Stimulated activated CD4-positive, alpha-beta T cell treated with anti-CD3 and anti-CD28 coated beads, Interleukin-4, amount 100 ng/mL, for 1 hour (primary cell): Measurements from ENCODE around the gene ZC3H12D.
A peak's percentile ranks its signal among the peaks of the same experiment; 100 is the strongest.
"Not testable (repeated sequence)": the region's sequence is repeated elsewhere in the genome, so short reads cannot be mapped to it uniquely, and the experiment has no call there.

ENCODE experiments used
- DNase-seq: peaks from one replicate; pipeline ENCODE4 v3.0.0-alpha.2; 2020

ZC3H12D gene

DNA sequence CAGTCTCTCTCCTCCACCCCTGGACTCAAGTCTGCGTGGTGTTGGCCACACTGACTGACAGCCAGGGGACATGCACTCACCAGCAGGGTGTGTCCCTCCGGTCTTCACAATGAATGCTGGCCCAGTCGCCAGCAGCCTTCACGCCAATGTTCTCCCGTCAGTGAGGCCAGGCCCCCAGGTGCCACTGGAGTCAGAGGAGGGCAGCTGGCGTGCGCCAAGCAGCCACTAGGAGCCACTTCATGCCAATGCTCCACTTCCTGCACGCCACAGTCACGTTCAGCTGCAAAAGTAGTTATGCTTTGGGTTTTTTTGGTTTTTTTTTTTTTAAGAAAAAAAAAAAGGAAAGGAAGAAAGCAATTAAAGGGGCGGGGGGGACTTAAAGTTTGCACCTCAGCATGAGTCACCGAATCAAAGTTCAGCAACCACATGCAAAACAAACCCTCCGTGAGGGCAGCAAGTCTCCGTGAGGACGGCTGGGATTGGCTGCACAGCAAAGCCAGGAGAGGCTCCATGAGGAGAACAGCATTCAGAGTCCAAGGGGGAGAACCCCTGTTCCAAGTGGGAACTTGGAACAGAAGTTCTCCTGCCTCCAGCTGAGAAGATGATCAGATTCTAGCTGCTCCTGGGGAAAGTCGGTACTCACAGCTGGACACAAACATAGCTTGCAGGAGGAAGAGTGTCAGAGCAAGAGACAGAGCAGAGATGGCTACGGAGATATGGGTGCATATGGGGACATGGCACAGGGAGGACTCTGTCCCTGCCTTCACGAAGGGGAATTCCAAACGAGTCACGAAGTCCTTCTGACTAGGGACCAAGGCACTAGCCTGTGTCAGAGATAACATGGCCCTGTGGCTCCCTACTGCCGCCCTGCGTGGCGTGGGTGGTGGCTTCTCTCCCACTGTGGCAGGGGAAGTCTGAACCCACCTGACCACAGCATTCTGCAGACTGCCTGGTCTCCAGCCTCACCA, at the start of gene ZC3H12D:
Gene ZC3H12D (minus strand): TSS at position 282 of the 968 bp plus-strand sequence. CDS start 10,471 bp downstream, outside the sequence.
- peak; percentile 77 for DNase-seq

DNA sequence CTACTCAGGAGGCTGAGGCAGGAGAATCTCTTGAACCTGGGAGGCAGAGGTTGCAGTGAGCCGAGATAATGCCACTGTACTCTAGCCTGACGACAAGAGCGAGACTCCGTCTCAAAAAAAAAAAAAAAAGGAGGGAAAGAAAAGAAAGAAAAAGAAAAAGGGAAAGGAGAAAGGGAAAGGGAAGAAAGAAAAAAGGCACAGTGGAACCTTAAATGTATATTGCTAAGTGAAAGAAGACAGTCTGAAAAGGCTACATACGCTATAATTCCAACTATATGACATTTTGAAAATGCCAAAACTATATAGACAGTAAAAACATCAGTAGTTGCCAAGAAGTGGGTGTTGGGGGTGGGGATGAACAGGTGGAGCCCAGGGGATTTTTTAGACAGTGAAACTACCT, 44.8 kb upstream of the ZC3H12D start:
- DNase-seq: no peak

DNA sequence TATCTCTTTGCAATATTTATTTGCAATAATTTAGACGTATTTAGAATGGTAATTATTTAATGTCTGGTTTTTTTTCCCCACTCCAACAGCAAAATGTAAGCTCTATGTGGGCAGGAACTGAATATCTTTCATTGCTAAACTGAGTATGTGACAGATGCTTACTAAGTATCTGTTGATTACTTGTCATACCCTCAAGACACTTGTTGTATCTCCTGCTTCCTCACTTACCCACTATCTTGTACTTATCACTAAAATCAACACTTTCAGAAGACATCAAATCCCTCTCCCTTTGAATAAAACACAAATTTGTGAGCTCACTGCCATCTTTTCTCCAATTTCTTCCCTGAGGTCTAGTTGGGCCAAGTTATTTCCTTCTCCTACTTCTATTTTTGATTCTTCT, 30.7 kb upstream of the ZC3H12D start:
- no peak for DNase-seq

- DNase-seq: no peak
Measured at GRCh38 chr6:149513915-149514314, 29.1 kb upstream of the ZC3H12D start.

DNA sequence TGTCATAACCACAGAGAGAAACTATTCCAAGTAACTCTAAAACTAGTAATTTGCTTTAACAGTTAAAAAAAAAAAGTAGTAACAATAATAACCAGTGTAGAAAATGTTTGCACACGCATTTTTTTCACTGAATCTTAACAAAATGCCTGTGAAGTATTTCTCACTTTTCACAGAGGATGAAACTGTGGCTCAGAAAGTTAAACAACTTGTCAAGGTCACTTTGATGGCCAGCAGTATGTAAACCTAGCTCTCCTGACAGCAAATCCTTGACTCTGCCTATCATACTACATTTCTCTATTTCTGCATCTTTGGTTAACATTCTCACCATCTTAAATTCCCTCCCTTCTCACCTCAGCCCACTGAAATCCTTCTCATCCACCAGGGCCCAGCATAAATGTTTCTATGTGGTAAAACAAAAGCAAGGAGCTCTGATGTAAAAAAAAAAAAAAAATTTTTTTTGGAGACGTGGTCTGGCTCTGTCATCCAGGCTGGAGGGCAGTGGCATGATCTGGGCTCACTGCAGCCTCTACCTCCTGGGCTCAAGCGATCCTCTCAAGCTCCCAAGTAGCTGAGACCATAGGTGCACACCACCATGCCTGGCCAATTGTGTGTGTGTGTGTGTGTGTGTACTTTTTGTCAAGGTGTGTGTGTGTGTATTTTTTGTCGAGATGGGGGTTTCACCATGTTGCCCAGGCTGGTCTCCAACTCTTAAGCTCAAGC, 26.1 kb upstream of the ZC3H12D start:
- DNase-seq: no peak

- no peak for DNase-seq
Measured at GRCh38 chr6:149508485-149508884, 23.7 kb upstream of the ZC3H12D start.

DNA sequence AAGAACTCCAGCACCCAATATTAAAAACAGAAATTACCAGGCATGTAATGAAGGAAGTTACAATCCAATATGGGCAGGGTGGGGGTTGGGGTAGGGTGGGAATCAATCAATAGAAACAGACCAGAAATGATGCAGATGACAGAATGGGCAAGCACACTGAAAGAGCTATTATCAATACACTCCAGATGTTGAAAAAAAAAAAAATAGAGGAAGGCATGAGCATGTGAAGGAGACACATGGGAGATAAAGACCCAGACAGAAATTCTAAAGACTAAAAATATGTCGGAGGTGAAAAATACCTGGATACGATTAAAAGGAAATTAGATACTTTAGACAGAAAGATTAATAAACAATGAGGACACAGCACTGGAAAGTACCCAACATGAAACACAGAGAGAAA, 19.1 kb upstream of the ZC3H12D start:
- DNase-seq: no peak

- DNase-seq: no peak
Measured at GRCh38 chr6:149503276-149503675, 18.5 kb upstream of the ZC3H12D start.

DNA sequence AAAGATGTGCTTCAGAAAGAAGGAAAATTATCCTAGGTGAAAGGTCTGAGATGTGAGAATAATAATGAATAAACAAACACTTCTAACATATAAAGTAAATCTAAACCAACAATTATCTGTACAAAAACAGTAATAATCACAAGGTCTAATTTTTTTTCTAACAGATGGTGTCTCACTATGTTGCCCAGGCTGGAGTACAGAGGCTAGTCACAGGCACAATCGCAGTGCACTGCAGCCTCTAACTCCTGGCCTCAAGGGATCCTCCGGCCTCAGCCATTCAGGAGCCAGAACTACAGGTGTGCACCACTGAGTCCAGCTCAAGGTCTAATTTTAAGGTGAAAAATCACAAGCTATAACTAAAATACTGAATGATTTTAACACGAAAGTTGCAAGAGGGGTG, 17.0 kb upstream of the ZC3H12D start:
- no peak for DNase-seq

DNA sequence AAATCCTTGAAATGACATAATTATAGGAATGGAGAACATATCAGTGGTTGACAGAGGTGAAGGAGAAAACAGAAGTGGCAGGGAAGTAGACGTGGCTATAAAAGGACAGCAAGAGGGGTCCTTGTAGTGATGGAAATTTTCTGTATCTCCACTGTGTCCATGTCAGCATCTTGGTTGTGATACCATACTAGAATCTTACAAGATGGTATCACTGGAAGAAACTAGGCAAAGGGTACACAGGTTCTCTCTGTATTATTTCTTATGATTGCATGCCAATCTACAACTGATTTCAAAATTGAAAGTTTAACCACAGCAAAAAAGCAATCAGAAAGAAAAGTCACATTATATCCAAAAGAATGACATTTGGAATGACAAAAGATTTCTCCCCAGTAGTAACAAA, 16.4 kb upstream of the ZC3H12D start:
- no peak for DNase-seq

DNA sequence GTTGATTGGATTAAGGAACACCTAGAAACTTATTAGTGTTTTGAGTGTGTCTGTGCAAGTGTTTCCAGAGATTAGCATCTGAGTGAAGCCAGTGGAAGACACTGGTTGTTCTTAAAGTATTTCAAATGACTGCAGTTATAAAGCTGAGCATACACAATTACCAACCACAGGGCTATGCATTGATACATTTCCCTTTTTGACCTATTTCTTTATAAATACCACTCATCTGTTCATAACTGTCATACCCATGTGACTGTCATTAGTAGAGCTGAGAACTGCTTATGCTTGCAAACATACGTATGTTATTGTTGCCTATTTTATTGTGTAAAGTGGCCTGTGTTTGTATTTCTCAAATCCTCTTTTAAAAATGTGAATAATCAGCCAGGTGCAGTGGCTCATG, 15.3 kb upstream of the ZC3H12D start:
- DNase-seq: no peak

DNA sequence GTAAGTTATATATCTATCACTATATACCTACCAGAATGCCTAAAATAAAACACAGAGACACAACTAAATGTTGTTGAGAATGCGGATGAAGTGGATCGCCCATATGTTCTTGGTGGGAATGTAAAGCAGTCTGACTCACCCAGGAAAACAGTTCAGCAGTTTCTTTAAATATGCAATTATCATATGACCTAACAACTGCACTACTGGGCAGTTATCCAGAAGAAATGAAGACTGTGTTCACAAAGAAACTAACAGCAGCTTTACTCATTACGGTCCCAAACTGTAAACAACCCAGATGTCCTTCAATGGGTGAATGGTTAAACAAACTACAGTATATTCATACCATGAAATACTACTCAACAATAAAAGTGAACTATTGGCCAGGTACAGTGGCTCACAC, 14.3 kb upstream of the ZC3H12D start:
- no peak for DNase-seq

DNA sequence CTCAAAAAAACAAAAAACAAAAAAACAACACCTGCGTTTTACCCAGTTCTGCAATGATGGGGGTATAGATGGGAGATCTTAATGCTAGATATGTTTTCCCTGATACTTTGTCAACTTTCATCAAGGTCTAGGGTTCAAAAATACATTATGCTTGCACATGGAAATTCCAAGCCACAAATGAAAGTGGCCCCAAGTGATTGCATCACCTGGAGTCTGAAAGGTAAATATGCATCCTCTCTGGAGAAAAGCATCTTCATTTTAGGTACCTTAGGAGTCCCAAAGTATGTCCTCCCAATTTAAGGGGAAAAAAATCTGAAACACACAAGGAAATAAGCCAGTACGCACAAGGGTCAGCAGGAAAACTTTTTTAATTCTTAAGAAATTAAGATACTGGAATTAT, 12.6 kb upstream of the ZC3H12D start:
- DNase-seq: no peak

- DNase-seq: not testable (repeated sequence)
Measured at GRCh38 chr6:149496597-149496996, 11.8 kb upstream of the ZC3H12D start.

- not testable (repeated sequence) for DNase-seq
Measured at GRCh38 chr6:149495349-149496016, 10.7 kb upstream of the ZC3H12D start.

- DNase-seq: not testable (repeated sequence)
Measured at GRCh38 chr6:149494810-149495209, 10.0 kb upstream of the ZC3H12D start.

GRCh38 chr6:149493761-149494320, 9.0 kb upstream of the ZC3H12D start:
- DNase-seq: no peak

DNA sequence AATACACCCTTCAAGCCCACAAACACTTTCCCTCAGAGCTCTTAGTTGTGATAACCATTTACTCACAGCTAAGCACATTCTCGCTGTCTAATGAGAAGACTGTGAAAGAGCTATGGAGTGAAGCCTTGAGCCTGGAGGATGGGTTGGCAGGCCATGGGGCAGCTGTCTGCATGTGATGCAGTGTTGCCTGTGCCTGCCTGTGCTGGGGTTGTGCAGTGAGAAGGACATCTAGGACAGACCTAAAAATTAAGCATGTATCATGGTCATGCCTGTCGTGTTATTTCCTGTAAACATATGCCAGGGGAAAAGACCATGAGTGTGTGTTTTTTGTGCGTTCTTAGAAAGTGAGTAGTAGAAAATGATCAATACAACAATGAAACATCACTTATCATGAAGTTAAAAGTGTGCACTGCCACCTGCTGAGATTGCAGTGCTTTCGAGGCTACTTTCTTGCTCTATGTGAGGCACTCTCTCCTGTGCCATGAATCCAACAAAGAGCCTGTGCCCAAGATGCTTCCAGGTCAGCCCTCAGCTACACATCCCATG, 8.1 kb upstream of the ZC3H12D start:
- no peak for DNase-seq

GRCh38 chr6:149489967-149490366, 5.2 kb upstream of the ZC3H12D start:
- DNase-seq: no peak

- peak; percentile 48 for DNase-seq
Measured at GRCh38 chr6:149488815-149489214, 4.0 kb upstream of the ZC3H12D start.

- no peak for DNase-seq
Measured at GRCh38 chr6:149487316-149487715, 2.5 kb upstream of the ZC3H12D start.

DNA sequence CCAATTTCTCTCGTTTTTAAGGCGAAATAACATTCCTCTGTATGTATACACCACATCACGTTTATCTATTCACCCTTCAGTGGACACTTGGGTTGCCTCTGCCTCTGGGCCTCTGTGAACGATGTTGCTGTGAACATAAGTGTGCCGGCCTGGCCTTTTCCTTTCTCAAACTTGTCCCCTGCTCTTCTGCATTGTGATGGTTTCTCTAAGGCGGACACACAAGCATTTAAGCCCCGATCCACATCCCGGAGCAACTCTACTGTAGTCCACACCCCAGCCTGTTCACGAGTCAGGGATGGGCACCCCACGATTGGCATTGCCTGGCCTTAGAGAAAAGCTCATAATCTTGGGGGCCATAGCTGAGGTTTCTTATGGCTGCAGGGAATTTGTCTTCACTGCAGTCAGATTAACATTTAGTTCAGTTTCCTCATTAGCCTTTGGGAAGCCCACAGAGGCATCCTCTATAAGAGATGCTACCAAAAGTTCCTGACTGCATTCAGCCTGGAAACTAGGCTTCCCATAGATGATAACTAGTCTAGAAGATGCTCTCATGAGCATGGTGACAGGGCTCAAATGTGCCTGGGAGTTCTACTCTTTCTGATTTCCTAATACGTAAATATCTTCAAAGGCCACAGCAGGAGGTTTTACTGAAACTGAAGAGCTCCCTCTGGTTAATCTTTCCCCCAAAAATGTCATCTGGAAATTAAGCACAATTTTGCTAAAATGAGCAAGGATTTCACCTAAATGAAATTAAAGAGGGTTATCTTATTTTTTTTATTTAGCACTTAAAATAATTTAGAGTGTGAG, 762 bp downstream of the ZC3H12D start:
- no peak for DNase-seq
